Measurements from ENCODE around the gene FKBP1A.

- TF ChIP-seq, protein P1, sequence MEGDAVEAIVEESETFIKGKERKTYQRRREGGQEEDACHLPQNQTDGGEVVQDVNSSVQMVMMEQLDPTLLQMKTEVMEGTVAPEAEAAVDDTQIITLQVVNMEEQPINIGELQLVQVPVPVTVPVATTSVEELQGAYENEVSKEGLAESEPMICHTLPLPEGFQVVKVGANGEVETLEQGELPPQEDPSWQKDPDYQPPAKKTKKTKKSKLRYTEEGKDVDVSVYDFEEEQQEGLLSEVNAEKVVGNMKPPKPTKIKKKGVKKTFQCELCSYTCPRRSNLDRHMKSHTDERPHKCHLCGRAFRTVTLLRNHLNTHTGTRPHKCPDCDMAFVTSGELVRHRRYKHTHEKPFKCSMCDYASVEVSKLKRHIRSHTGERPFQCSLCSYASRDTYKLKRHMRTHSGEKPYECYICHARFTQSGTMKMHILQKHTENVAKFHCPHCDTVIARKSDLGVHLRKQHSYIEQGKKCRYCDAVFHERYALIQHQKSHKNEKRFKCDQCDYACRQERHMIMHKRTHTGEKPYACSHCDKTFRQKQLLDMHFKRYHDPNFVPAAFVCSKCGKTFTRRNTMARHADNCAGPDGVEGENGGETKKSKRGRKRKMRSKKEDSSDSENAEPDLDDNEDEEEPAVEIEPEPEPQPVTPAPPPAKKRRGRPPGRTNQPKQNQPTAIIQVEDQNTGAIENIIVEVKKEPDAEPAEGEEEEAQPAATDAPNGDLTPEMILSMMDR (IDR thresholded peaks at IDR 0.05 in 8 of 11, conservative IDR thresholded peaks at IDR 0.05 in 3 of 11) = no peak
- TF ChIP-seq POLR2A (IDR thresholded peaks at IDR 0.05) = no peak
- TF ChIP-seq POLR2AphosphoS5 (IDR thresholded peaks at IDR 0.05) = no peak
Measured at GRCh38 chr20:1414982-1415381, 22.1 kb upstream of the FKBP1A start.

Data from spleen (tissue), 7 donors.